Measurements from ENCODE around the gene PRKCSH.
"Not testable (repeated sequence)": the region's sequence is repeated elsewhere in the genome, so short reads cannot be mapped to it uniquely, and the experiment has no call there.

Gene PRKCSH

DNA sequence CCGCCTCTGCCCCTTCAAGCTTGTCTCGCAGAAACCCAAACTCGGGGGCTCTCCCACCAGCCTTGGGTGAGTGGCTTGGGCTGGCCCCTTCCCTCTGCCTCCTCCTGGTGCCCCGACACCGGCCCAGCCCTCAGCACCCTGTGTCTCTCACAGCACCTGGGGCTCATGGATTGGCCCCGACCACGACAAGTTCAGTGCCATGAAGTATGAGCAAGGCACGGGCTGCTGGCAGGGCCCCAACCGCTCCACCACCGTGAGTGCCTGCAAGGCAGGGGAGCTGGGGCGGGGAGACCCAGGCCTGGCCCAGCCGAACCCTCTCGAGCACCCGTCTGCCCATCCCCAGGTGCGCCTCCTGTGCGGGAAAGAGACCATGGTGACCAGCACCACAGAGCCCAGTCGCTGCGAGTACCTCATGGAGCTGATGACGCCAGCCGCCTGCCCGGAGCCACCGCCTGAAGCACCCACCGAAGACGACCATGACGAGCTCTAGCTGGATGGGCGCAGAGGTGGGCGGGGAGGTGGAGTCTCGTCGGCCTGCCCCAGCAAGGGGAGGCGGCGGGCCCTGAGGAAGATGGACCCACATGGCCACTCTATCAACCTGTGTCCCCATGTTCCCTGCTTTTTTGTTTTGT is 13.6 kb downstream of the PRKCSH start:
- H3K4me1 ChIP-seq (ENCODE audit: insufficient read depth, low read length) = peaks cover 13% of the 10 kb centered on the region
- no peak overlapping the region for H3K4me3 ChIP-seq (ENCODE audit: low read length)
- no peaks in the 10 kb centered on the region for H3K9me3 ChIP-seq (ENCODE audit: low read length)
- no peak overlapping the region for H2AFZ ChIP-seq (ENCODE audit: low read depth, low read length)
- H3K27me3 ChIP-seq (ENCODE audit: insufficient read depth, low read length) = no peaks in the 10 kb centered on the region
- H3K36me3 ChIP-seq (ENCODE audit: insufficient read depth, low read length) = peaks cover 60% of the 10 kb centered on the region

GRCh38 chr19:11450570-11451326 is 15.3 kb downstream of the PRKCSH start:
- Histone ChIP-seq H3K36me3 (ENCODE audit: insufficient read depth, low read length) (peaks cover 54% of the 10 kb centered on the region), H3K9me3 (ENCODE audit: low read length) (no peaks in the 10 kb centered on the region), H3K27me3 (ENCODE audit: insufficient read depth, low read length) (no peaks in the 10 kb centered on the region), H3K4me1 (ENCODE audit: insufficient read depth, low read length) (peaks cover 13% of the 10 kb centered on the region), H3K4me3 (ENCODE audit: low read length) (no peak overlapping the region), H2AFZ (ENCODE audit: low read depth, low read length) (no peak overlapping the region)

DNA sequence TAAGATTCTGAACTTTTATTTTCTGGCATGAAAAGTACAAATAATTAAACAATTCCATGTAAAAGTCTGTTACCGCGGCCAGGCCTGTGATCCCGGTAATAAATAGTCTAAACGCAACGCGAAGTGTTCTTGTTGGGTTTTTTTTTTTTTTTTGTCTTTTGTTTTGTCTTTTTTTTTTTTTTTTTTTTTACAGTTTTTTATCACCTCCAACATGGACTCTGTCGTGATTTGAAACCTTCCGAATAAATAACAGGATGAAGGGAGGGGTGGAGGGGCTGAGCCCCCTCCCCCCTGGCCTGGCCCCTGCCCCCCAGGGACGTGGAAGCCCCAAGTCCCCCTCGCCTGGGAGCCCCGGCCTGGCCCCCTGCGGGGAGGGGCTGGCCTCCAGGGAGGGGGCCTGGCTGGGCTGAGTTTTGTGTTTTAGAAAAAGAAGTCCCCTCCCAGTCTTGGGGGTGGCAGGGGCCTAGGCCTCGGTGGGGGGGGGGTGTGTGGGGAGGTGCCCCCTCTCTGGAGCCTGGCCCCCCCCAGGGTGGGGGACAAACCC is 16.0 kb downstream of the PRKCSH start:
- Histone ChIP-seq H2AFZ (ENCODE audit: low read depth, low read length) (no peak overlapping the region), H3K4me1 (ENCODE audit: insufficient read depth, low read length) (peaks cover 13% of the 10 kb centered on the region), H3K9me3 (ENCODE audit: low read length) (no peaks in the 10 kb centered on the region), H3K36me3 (ENCODE audit: insufficient read depth, low read length) (peaks cover 50% of the 10 kb centered on the region), H3K4me3 (ENCODE audit: low read length) (no peak overlapping the region), H3K27me3 (ENCODE audit: insufficient read depth, low read length) (no peaks in the 10 kb centered on the region)

GRCh38 chr19:11451871-11452619 is 16.6 kb downstream of the PRKCSH start:
- H3K36me3 ChIP-seq (ENCODE audit: insufficient read depth, low read length) = peaks cover 46% of the 10 kb centered on the region
- peaks cover 13% of the 10 kb centered on the region for H3K4me1 ChIP-seq (ENCODE audit: insufficient read depth, low read length)

DNA sequence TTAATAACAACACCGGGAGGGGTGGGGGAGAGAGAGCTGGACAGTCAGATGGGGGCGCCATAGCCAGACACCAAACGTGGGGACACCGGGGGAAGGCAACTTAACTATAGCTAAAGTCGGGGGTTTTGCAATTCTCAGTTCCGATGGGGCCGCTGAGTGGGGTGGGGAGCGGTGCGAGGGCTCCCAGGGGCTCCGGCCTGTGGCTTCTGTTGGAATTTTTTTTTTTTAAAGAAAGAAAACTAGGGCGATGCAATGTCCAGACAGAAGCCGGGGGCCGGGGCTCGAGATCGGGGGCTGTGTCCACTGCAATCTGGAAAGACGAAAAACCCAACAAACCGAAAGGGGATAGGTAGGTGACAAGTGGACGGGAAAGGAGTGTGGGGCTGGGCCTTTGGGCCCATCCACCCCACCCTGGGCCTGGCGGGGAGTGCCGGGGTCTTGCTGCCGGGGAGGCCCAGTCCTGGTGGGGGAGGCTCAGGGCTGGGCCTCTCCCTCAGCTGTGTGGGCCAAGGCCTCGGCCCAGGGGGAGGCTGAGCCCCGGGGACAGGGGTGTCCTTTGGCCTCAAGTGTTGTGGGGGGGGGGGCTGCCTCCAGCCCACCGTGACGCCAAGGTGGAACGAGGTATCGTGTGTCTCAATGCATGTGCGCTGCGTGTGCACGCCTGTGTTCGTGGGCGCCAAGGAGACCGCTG is 17.3 kb downstream of the PRKCSH start:
- Histone ChIP-seq H3K4me3 (ENCODE audit: low read length) (no peak overlapping the region), H3K4me1 (ENCODE audit: insufficient read depth, low read length) (peaks cover 13% of the 10 kb centered on the region), H3K9me3 (ENCODE audit: low read length) (no peaks in the 10 kb centered on the region), H2AFZ (ENCODE audit: low read depth, low read length) (no peak overlapping the region), H3K36me3 (ENCODE audit: insufficient read depth, low read length) (peaks cover 48% of the 10 kb centered on the region), H3K27me3 (ENCODE audit: insufficient read depth, low read length) (no peaks in the 10 kb centered on the region)

More at GRCh38 chr19:11451871-11452619, 16.6 kb downstream of the PRKCSH start:
- no peak overlapping the region for H3K4me3 ChIP-seq (ENCODE audit: low read length)
- H3K27me3 ChIP-seq (ENCODE audit: insufficient read depth, low read length) = no peaks in the 10 kb centered on the region
- H2AFZ ChIP-seq (ENCODE audit: low read depth, low read length) = no peak overlapping the region
- H3K9me3 ChIP-seq (ENCODE audit: low read length) = no peaks in the 10 kb centered on the region

- Histone ChIP-seq H2AFZ (ENCODE audit: low read depth, low read length) (no peak overlapping the region), H3K4me3 (ENCODE audit: low read length) (no peak overlapping the region), H3K36me3 (ENCODE audit: insufficient read depth, low read length) (peaks cover 48% of the 10 kb centered on the region), H3K27me3 (ENCODE audit: insufficient read depth, low read length) (no peaks in the 10 kb centered on the region), H3K9me3 (ENCODE audit: low read length) (no peaks in the 10 kb centered on the region), H3K4me1 (ENCODE audit: insufficient read depth, low read length) (peaks cover 13% of the 10 kb centered on the region)
Measured at GRCh38 chr19:11453468-11454341, 18.3 kb downstream of the PRKCSH start.

- H3K27me3 ChIP-seq (ENCODE audit: insufficient read depth, low read length); H3K9me3 ChIP-seq (ENCODE audit: low read length); H2AFZ ChIP-seq (ENCODE audit: low read depth, low read length); H3K4me3 ChIP-seq (ENCODE audit: low read length): not testable (repeated sequence)
- Histone ChIP-seq H3K36me3 (ENCODE audit: insufficient read depth, low read length) (peaks cover 48% of the 10 kb centered on the region), H3K4me1 (ENCODE audit: insufficient read depth, low read length) (peaks cover 13% of the 10 kb centered on the region)
Measured at GRCh38 chr19:11455233-11455554, 19.8 kb downstream of the PRKCSH start.

GRCh38 chr19:11456659-11457058 is 21.2 kb downstream of the PRKCSH start:
- H2AFZ ChIP-seq (ENCODE audit: low read depth, low read length) = no peak overlapping the region
- H3K36me3 ChIP-seq (ENCODE audit: insufficient read depth, low read length) = peaks cover 53% of the 10 kb centered on the region
- H3K4me3 ChIP-seq (ENCODE audit: low read length) = no peak overlapping the region
- peaks cover 13% of the 10 kb centered on the region for H3K4me1 ChIP-seq (ENCODE audit: insufficient read depth, low read length)
- no peaks in the 10 kb centered on the region for H3K9me3 ChIP-seq (ENCODE audit: low read length)
- no peaks in the 10 kb centered on the region for H3K27me3 ChIP-seq (ENCODE audit: insufficient read depth, low read length)

- Histone ChIP-seq H3K27me3 (ENCODE audit: insufficient read depth, low read length) (no peaks in the 10 kb centered on the region), H3K4me3 (ENCODE audit: low read length) (no peak overlapping the region), H3K9me3 (ENCODE audit: low read length) (no peaks in the 10 kb centered on the region), H2AFZ (ENCODE audit: low read depth, low read length) (no peak overlapping the region), H3K4me1 (ENCODE audit: insufficient read depth, low read length) (peaks cover 9% of the 10 kb centered on the region), H3K36me3 (ENCODE audit: insufficient read depth, low read length) (peaks cover 54% of the 10 kb centered on the region)
Measured at GRCh38 chr19:11457115-11457514, 21.7 kb downstream of the PRKCSH start.

DNA sequence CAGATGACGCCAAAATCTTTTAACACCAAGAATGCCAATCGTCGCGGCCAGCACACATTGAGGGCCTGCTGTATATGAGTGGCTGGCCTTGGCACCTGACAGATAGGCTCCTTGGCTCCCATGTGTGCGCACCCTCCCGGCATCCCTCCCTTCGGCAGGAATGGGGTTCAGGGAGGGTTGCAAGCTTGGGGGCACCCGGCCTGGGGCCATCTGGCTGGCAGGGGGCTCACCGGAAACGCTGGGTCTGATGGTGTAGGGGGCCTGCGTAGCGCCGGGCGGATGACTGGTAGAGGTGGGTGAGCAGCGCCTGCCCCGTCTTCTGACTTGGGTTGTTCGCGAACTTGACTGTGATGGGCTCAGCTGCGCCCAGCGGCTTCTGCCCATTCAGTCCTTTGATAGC is 22.4 kb downstream of the PRKCSH start:
- Histone ChIP-seq H3K9me3 (ENCODE audit: low read length) (no peaks in the 10 kb centered on the region), H2AFZ (ENCODE audit: low read depth, low read length) (no peak overlapping the region), H3K36me3 (ENCODE audit: insufficient read depth, low read length) (peaks cover 53% of the 10 kb centered on the region), H3K27me3 (ENCODE audit: insufficient read depth, low read length) (no peaks in the 10 kb centered on the region), H3K4me1 (ENCODE audit: insufficient read depth, low read length) (peaks cover 1% of the 10 kb centered on the region), H3K4me3 (ENCODE audit: low read length) (no peak overlapping the region)

- H3K36me3 ChIP-seq (ENCODE audit: insufficient read depth, low read length) = peaks cover 56% of the 10 kb centered on the region
- no peak overlapping the region for H2AFZ ChIP-seq (ENCODE audit: low read depth, low read length)
- H3K9me3 ChIP-seq (ENCODE audit: low read length) = no peaks in the 10 kb centered on the region
- no peaks in the 10 kb centered on the region for H3K4me1 ChIP-seq (ENCODE audit: insufficient read depth, low read length)
- no peak overlapping the region for H3K4me3 ChIP-seq (ENCODE audit: low read length)
- H3K27me3 ChIP-seq (ENCODE audit: insufficient read depth, low read length) = no peaks in the 10 kb centered on the region
Measured at GRCh38 chr19:11458236-11458900, 22.9 kb downstream of the PRKCSH start.

- not testable (repeated sequence) for H2AFZ ChIP-seq (ENCODE audit: low read depth, low read length)
Measured at GRCh38 chr19:11458912-11459311, 23.5 kb downstream of the PRKCSH start.

More at GRCh38 chr19:11458912-11459311, 23.5 kb downstream of the PRKCSH start:
- H3K27me3 ChIP-seq (ENCODE audit: insufficient read depth, low read length); H3K4me1 ChIP-seq (ENCODE audit: insufficient read depth, low read length); H3K9me3 ChIP-seq (ENCODE audit: low read length); H3K4me3 ChIP-seq (ENCODE audit: low read length): not testable (repeated sequence)
- peaks cover 56% of the 10 kb centered on the region for H3K36me3 ChIP-seq (ENCODE audit: insufficient read depth, low read length)
